Karpas-422 (cell line): Measurements from ENCODE around the gene CTSH. TPM values are rescaled to one million over a fixed set of nuclear protein-coding genes. Genes with fewer than 3 reads are reported as not detected.
"Not testable (repeated sequence)": the region's sequence is repeated elsewhere in the genome, so short reads cannot be mapped to it uniquely, and the experiment has no call there.

Experiments
- DNase-seq: peaks from one replicate; pipeline ENCODE4 v3.0.0-alpha.2; 2015
- H2AFZ ChIP-seq: fragments of 200-600 bp; sonication (generic); 2 replicates; pipeline ENCODE4 v1.6.1; 2014; ENCODE audit warnings: antibody characterized with exemption, low read length, mixed read lengths
- H3K27ac ChIP-seq: fragments of 200-600 bp; sonication (generic); 2 replicates; pipeline ENCODE4 v1.5.1; 2014; ENCODE audit warnings: mild to moderate bottlenecking, low read length, moderate library complexity
- H3K27me3 ChIP-seq: fragments of 200-600 bp; sonication (generic); 2 replicates; pipeline ENCODE4 v1.6.1; 2014; ENCODE audit warnings: low read length, mixed read lengths
- H3K36me3 ChIP-seq: fragments of 200-600 bp; sonication (generic); 2 replicates; pipeline ENCODE4 v1.6.1; 2014; ENCODE audit warnings: low read length, mixed read lengths; ENCODE audit not compliant: insufficient read depth
- H3K4me1 ChIP-seq: fragments of 200-600 bp; sonication (generic); 2 replicates; pipeline ENCODE4 v1.6.1; 2014; ENCODE audit warnings: mild to moderate bottlenecking, low read length, mixed read lengths
- H3K4me2 ChIP-seq: fragments of 200-600 bp; sonication (generic); 2 replicates; pipeline ENCODE4 v1.6.1; 2014; ENCODE audit warnings: low read length, low read depth, mild to moderate bottlenecking; ENCODE audit not compliant: poor library complexity, severe bottlenecking
- H3K4me3 ChIP-seq: fragments of 200-600 bp; sonication (generic); 2 replicates; pipeline ENCODE4 v1.5.1; 2014; ENCODE audit warnings: mild to moderate bottlenecking, antibody characterized with exemption, low read length, mixed read lengths
- H3K79me2 ChIP-seq: fragments of 200-600 bp; sonication (generic); 2 replicates; pipeline ENCODE4 v1.6.1; 2014; ENCODE audit warnings: mild to moderate bottlenecking, low read length, mixed read lengths
- H3K9ac ChIP-seq: fragments of 200-600 bp; sonication (generic); 2 replicates; pipeline ENCODE4 v1.6.0; 2014; ENCODE audit warnings: low read length
- H3K9me2 ChIP-seq: fragments of 200-600 bp; sonication (generic), shearing (Covaris generic); replicated peaks from 2 replicates; pipeline ENCODE4 v1.6.0; 2014; ENCODE audit warnings: mild to moderate bottlenecking, low read length, moderate library complexity; ENCODE audit not compliant: insufficient read depth
- H3K9me3 ChIP-seq: fragments of 300-700, 200-600 bp; sonication (generic); 2 replicates; pipeline ENCODE4 v1.6.1; 2014; ENCODE audit warnings: low read length, mixed read lengths
- H4K20me1 ChIP-seq: fragments of 200-600 bp; sonication (generic); 2 replicates; pipeline ENCODE4 v1.6.1; 2014; ENCODE audit warnings: mild to moderate bottlenecking, antibody characterized with exemption, low read length, low read depth; ENCODE audit not compliant: insufficient read depth
- total RNA-seq: library from RNA; depleted of rRNA; stranded (reverse); fragments of >200 nt; shearing (Covaris generic); gene quantifications from 2 replicates; pipeline ENCODE4 v1.2.3, GENCODE V29; 2014; ENCODE audit warnings: low replicate concordance

The CTSH gene
- total RNA-seq, 1 experiment from 2014 or later: 61.0 TPM

DNA sequence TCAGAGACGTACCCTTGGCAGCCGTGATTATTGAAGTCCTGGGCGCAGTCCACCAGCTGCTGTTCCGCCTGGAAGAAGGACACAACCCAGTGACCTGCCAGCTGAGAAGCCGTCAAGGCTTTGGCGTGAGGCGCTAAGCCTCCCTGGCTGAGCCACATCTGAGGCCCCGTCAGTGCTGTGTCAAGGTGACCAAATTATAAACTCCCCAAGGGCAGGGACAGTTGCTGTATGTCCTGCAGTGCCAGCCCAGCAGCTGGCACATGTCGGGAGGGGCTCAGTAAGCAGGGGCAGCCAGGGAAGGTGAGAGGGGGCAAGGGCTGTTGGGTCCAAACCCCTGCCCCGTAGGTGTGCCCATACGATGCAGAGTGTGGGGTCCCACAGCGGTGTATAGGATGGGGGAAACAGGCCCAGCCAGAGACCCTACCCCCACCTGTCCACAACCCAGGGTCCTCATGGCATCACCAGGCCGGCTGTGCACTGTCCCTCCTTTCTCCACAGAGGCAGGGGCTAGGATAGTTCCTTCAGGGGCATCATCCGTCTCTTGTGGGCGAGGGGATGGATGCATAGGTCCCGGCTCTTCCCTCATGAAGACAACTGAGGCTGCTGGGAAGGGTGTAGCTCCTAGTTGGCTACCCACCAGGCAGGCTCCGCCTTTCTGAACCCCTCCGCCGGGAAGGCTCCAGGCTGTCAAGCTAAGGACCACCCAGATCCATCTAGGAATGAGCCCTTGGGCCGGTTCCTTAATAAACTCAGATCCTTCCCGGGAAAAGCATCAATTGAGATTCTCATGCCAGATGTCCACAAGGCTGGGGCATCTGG, 13.2 kb downstream of the CTSH start:
- no peak overlapping the region for H3K27ac ChIP-seq
- no peak overlapping the region for H3K4me3 ChIP-seq
- no peak for DNase-seq
- no peaks in the 10 kb centered on the region for H4K20me1 ChIP-seq
- H3K36me3 ChIP-seq: no peaks in the 10 kb centered on the region
- H3K9me3 ChIP-seq: no peaks in the 10 kb centered on the region
- H3K9ac ChIP-seq: no peak overlapping the region
- no peaks in the 10 kb centered on the region for H3K79me2 ChIP-seq
- no peaks in the 10 kb centered on the region for H3K4me1 ChIP-seq
- no peak overlapping the region for H3K4me2 ChIP-seq
- no peaks in the 10 kb centered on the region for H3K27me3 ChIP-seq
- no peak overlapping the region for H2AFZ ChIP-seq
- H3K9me2 ChIP-seq: no peaks in the 10 kb centered on the region

DNA sequence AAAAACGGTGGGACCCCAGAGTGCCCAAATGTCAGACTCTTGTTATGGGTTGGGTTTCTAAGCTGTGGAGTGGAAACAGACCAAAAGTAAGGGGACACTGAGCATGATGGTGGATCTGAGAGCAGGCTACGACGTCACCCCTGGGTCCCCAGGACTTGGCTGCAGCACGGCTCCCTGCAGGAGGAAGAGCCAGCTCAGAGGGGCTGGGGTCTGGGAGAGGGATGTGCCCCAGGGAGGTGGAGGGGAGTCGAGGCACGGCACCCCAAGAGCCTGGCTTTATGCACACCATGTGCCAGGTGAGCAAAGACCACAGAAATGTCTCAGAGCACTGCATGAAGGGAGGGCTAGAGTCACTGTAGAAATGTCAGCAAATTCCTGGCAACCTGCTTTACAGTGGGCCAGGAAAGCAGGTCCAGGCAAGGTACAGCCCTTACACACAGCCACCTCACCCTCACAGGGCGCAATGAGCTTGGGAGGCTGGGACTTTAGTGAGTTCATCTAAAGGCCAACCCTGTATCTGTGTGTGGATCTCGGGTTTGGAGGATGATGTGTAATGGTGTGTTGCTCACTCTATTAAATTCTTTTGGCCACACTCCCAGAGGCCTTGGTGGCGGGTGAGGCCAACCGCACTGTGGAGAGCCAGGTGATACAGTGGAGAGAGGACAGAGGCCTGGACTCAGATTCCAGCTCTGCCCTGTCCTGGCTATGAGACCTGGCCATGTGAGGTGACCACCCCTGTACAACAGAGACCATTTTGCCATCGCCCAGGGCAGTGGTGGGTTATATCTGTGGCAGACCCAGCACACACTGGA, 14.1 kb downstream of the CTSH start:
- no peaks in the 10 kb centered on the region for H3K9me3 ChIP-seq
- no peak overlapping the region for H3K4me3 ChIP-seq
- H3K9me2 ChIP-seq: no peaks in the 10 kb centered on the region
- no peaks in the 10 kb centered on the region for H3K79me2 ChIP-seq
- peaks cover 3% of the 10 kb centered on the region; the same call in 1 of the 2 replicates for H3K36me3 ChIP-seq
- H3K4me2 ChIP-seq: no peak overlapping the region
- no peak overlapping the region for H3K9ac ChIP-seq
- no peaks in the 10 kb centered on the region for H3K4me1 ChIP-seq
- H3K27ac ChIP-seq: no peak overlapping the region
- no peak for DNase-seq
- no peaks in the 10 kb centered on the region for H3K27me3 ChIP-seq
- H4K20me1 ChIP-seq: no peaks in the 10 kb centered on the region
- H2AFZ ChIP-seq: no peak overlapping the region

DNA sequence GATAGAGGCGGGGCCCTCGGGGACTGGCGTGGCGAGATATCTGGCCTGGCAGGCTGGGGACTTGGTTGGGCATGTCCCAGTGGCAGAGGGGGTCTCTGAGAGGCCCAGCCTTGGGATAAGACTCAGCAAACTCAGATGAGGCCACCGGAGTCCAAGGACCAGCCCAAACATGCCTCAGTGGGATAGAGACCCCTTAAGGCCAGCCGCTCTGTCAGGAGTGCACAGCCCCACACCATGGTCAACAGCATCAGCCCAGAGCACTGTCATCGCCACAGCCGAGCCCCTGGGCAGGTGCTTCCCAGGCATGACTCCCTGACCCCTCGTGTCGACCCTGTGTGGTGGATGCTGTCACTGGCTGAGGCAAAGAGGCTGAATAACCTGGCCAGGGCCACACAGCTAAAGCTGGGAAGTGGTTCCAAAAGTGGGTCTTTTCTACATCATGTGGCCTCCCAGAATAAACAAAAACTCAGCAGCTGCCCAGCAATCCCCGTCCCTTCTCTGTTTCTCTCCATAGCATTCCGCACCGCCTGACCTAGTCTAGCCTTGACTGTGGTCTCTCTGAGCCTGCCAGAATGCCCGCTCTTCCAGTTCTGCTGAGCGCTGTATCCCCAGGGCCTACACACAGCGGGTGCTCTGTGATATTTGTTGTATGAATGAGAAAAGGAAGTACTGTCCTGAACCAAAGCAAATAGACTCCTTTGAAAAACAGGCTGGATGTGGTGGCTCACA, 15.1 kb downstream of the CTSH start:
- no peak for DNase-seq
- H3K27ac ChIP-seq: no peak overlapping the region
- no peak overlapping the region for H3K4me2 ChIP-seq
- H3K4me1 ChIP-seq: no peaks in the 10 kb centered on the region
- no peak overlapping the region for H3K9ac ChIP-seq
- H3K36me3 ChIP-seq: peaks cover 3% of the 10 kb centered on the region; the same call in 1 of the 2 replicates
- no peaks in the 10 kb centered on the region for H3K9me3 ChIP-seq
- H3K4me3 ChIP-seq: no peak overlapping the region
- H3K9me2 ChIP-seq: no peaks in the 10 kb centered on the region
- H4K20me1 ChIP-seq: no peaks in the 10 kb centered on the region
- no peak overlapping the region for H2AFZ ChIP-seq
- H3K79me2 ChIP-seq: no peaks in the 10 kb centered on the region
- H3K27me3 ChIP-seq: no peaks in the 10 kb centered on the region

DNA sequence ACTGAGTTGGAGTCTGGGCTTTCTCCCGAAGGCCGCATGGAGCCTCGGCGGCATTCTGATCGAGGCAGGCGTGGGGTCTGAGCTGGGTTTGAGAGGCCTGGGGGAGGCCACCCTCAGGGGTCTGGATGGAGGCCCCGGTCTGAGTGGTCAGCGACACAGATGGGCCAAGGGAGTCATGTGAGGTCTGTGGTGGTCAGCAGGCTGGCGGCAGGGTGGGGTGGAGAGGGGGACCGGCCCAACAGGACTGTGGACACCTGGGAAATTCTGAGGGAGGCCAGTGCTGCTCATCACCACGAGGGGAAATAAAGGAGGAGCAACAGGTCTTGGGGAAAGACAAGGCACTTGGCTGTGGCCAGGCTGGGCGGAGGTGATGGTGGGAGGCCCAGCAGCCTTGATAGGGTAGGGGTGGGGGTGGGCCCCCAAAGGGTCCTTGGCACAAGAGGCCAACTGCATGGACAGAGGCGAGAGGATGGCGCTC, 16.2 kb downstream of the CTSH start:
- Histone ChIP-seq H3K4me2 (no peak overlapping the region), H3K4me1 (no peaks in the 10 kb centered on the region), H3K9ac (no peak overlapping the region), H2AFZ (no peak overlapping the region), H3K27me3 (no peaks in the 10 kb centered on the region), H3K79me2 (no peaks in the 10 kb centered on the region), H3K9me2 (no peaks in the 10 kb centered on the region), H4K20me1 (no peaks in the 10 kb centered on the region), H3K36me3 (peaks cover 3% of the 10 kb centered on the region; the same call in 1 of the 2 replicates), H3K9me3 (no peaks in the 10 kb centered on the region), H3K4me3 (no peak overlapping the region), H3K27ac (no peak overlapping the region)
- DNase-seq: no peak

DNA sequence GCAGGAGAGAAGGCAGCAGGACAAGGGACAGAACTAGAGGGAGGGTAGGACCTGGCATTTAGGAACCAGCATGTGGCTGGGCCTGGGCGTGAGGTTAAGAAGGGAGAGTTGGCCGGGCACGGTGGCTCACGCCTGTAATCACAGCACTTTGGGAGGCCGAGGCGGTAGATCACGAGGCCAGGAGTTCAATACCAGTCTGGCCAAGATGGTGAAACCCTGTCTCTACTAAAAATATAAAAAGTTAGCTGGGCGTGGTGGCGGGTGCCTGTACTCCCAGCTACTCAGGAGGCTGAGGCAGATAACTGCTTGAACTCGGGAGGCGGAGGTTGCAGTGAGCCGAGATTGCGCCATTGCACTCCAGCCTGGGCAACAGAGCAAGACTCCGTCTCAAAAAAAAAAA, 16.7 kb downstream of the CTSH start:
- H3K27me3 ChIP-seq, H3K79me2 ChIP-seq, H3K9ac ChIP-seq, H3K4me2 ChIP-seq, DNase-seq, H3K4me1 ChIP-seq, H2AFZ ChIP-seq, H3K4me3 ChIP-seq, H3K36me3 ChIP-seq, H3K9me2 ChIP-seq, H3K9me3 ChIP-seq, H3K27ac ChIP-seq, H4K20me1 ChIP-seq: not testable (repeated sequence)

DNA sequence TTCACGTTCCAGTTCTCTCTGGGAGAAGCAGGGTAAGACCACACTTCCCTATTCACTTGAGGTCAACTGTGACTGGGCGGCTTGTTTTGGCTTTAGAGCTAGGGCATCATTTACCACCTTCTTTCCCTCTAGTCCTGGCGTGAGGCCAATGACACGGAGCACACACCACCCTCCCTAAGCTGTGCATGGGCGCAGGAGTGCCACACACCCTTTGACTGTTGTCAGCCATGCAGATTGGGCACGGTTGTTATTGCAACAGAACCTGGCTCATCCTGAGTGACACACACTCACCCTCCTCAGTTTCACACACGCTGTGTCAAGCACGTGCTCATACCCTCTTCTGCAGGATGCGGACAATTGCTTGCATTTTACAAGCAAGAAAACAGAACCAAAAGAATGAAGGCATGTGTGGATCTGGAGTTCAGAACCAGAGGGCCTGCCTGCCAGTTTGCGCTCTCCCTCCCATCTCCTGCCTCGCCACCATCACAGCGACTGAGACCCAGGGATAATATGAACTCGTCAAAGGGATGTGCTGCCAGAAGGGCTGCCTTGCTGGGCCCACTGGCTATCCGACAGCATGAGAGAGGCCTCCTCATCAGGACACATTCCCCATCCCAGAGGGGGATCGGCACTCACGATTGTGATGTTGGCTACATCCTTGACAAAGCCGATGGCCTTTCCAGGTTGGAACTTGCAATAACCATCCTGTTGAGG, 17.6 kb downstream of the CTSH start:
- DNase-seq: no peak
- no peak overlapping the region for H3K9ac ChIP-seq
- H4K20me1 ChIP-seq: no peaks in the 10 kb centered on the region
- H3K27ac ChIP-seq: no peak overlapping the region
- no peak overlapping the region for H2AFZ ChIP-seq
- no peaks in the 10 kb centered on the region for H3K4me1 ChIP-seq
- H3K9me2 ChIP-seq: no peaks in the 10 kb centered on the region
- no peak overlapping the region for H3K4me3 ChIP-seq
- no peaks in the 10 kb centered on the region for H3K9me3 ChIP-seq
- no peak overlapping the region for H3K4me2 ChIP-seq
- H3K79me2 ChIP-seq: no peaks in the 10 kb centered on the region
- H3K27me3 ChIP-seq: no peaks in the 10 kb centered on the region
- H3K36me3 ChIP-seq: peaks cover 3% of the 10 kb centered on the region

DNA sequence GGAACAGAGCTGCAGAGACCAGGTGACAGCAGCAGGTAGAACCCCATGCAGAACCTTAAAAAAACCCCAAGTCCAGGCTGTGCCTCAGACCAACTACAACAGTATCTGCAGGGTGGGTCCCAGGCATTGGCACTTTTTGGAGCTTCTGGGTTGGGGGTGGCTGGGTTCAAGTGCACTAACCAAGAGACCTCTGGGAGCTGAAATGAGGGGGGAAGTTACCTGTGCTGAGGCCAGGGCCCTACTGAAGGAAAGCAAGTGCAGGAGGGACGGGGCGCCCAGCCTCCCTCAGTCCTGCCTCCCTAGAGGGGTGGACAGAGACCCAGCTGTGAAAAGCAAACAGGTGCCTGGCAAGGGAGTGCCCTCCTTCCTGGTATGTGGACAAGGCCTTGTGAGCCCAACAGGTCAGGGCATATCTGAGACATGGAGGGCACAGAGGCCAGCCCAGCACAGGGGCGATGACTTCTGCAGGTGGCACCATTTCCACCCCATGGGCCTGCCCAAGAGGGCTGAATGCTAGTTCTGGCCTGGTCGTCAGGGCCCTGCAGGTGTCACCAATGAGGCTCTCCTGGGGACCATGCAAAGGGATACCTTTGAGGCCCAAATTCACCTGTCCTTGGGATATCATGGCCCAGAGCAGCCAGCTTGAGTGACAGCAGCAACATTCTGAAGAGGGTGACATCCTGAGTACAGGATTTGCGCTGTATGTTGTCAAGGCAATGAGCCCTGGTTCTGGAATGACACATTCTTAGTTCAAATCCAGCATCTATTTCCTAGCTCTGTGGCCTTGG, 18.7 kb downstream of the CTSH start:
- Histone ChIP-seq H3K79me2 (no peaks in the 10 kb centered on the region), H3K9ac (no peak overlapping the region), H3K27me3 (no peaks in the 10 kb centered on the region), H3K4me3 (no peak overlapping the region), H3K4me1 (no peaks in the 10 kb centered on the region), H4K20me1 (no peaks in the 10 kb centered on the region), H3K27ac (no peak overlapping the region), H2AFZ (no peak overlapping the region), H3K4me2 (no peak overlapping the region), H3K36me3 (peaks cover 3% of the 10 kb centered on the region), H3K9me3 (no peaks in the 10 kb centered on the region), H3K9me2 (no peaks in the 10 kb centered on the region)
- no peak for DNase-seq
